NK-92 (cell line): ENCODE measurements around the gene ERCC3.
"Not testable (repeated sequence)": the region's sequence is repeated elsewhere in the genome, so short reads cannot be mapped to it uniquely, and the experiment has no call there.

Experiments
- DNase-seq: peaks from one replicate; lab custom pipeline; 2025; ENCODE audit not compliant: unreplicated experiment; lab: John Stamatoyannopoulos, UW

The ERCC3 gene

DNA sequence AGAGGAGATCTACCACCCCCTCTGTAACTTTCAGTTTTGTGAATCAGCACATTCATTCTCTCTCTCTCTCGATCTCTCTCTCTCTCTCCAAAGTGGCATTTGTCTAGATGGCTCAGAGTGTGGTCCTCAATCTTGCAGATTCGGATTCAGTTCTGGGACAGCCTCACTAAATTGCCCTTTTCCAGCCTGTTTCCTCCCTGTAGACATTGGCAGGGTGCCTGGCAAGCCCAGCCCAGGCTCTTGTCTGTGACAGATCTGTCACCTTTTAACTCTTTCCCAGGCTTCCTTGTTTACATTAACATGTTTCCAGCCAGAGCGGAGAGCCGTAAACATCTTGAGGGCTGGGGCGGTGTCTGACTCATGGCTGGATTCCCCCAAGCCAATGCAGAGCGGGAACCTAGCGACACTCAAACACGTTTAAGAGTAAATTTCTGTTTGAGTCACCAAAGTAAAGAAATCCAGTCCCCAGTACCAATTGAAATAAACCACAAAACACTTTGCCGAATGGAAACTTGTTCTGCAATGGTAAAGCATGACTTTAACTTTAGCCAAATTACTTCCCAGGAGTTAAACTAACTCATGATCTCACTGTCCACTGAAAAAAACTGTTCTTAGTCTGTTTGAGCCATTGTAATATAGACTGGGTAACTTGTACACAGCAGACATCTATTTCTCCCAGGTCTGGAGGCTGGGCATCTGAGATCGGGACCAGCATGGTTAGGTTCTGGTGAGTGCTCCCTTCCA is 67.3 kb downstream of the ERCC3 start:
- no peak for DNase-seq

DNA sequence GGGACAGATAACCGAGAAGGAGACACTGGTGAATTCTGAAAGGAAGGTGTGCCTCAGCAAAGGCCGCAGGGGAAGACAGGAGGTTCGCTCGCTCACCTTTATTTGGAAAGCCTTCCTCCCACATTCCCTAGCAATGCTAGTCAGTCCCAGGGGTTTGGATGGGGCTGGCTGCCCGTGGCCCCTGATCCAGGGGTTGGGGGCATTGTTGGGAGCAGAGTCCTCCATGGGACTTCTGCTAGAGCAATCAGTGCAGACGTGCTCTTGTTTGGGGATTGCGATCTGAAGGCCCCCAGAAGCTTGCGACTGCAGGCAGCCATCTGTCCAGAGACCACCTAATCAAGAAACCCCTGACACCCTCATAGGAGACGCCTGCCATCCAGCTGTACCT is 67.8 kb downstream of the ERCC3 start:
- DNase-seq: no peak

DNA sequence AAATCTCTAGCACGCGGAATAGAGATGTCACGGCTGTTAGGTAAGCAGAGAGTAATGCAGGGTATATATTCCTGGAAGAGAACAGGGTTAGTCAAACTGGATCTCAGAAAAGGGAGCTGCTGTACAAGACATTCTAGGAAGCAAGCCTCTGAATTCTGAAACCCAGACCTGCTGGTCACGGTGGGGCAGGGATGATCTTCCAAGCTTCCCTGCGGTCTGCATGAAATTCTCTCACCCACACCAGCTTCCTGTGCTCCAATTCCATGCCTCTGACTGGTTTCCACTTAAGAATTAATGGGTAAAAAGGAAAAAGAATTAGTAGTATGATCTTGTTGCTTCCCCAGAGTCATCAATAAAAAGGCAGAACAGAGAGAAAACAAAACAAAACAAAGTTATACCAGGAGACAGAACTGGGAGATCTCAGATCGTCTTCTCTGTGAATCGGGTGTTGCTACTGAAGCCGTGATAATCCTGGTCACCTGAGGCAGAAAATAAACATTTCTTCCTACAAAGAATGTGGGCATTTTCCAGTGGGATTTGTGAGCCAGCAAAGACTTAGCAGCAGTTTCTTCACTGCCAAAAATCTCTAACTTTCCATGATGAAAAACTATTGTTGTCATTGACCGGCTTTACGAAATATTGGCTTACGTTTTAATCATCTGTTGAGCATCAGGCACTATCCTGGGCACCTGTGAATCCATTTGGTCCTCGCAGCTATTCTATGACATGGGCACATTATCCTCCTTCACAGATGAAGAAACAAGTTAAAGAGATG is 68.6 kb downstream of the ERCC3 start:
- no peak for DNase-seq

DNA sequence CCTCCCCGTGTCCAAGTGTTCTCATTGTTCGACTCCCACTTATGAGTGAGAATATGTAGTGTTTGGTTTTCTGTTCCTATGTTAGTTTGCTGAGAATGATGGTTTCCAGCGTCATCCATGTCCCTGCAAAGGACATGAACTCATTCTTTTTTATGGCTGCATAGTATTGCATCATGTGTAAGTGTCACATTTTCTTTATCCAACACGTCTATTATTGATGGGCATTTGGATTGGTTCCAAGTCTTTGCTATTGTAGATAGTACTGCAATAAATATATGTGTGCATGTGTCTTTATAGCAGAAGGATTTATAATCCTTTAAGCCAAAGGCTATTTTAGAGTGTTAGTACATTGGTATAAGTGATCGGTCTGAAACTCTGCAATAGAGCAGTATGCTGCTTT is 69.8 kb downstream of the ERCC3 start:
- not testable (repeated sequence) for DNase-seq

DNA sequence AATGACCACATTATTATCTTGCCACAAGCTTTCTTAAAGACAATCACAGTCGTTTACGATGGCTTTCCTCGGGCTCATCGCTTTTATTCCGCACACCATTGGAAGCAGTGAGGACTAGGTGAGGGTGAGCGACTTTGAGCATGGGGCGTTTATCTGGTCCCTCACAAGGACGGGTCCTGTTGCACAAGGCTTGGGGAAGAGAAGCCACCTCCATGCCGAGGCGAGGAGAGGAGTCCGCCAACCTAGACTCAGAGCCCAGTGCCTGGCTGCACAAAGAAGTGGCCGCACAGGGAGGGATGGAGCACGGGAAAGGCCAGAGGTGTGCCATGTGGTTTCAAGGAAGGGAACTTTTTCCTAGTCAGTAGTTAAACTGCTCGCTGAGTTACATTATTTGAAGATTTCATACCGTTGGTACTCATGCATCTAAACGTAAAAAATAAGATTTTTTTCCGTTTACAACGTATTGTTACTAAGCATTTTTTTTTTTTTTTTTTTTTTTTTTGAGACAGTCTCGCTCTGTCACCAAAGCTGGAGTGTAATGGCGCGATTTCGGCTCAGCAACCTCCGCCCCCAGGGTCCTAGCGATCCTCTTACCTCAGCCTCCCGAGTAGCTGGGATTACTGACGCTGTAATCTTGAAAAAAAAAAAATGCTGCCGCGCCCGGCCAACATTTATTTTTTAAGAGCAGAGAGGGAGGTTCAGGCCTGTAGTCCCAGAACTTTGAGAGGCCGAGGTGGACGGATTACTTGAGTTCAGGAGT is 73.0 kb downstream of the ERCC3 start:
- no peak for DNase-seq

DNA sequence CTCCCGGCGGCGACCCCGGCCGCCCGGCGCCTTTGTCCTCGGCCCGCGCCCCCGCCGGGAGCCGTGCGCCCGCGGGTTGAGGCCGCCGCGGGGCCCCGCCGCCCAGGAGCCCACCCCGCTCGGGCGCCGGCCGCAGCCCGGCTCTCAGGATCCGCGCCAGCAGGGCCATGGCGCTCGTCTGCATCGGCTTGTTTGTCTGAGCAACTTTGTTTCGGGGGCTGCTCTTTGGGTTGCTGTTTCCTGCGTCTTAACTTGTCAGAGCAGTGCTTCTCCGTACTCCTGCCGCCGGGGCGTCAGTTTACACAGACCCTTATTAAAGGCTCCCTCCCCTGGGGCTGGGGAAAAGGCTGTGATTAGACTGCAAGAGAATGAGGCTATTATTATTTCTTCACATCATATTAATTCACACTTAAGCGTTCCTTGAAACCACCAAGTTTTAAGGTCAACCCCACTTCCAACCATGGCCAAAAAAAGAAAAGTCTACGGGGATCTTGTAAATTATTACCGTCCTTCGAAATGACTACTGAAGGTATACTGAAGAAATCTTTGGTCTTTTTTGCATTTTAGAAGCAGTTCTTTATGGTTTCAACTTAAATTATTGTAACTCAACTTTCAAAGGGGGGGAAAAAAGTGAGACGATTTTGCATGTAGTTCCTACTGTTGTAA is 73.7 kb downstream of the ERCC3 start, which contains the start of gene CYP27C1:
TSS of gene CYP27C1 (minus strand) at position 198 of the 666 bp plus-strand sequence. CDS start at position 169, 29 bp downstream.
- DNase-seq: no peak

DNA sequence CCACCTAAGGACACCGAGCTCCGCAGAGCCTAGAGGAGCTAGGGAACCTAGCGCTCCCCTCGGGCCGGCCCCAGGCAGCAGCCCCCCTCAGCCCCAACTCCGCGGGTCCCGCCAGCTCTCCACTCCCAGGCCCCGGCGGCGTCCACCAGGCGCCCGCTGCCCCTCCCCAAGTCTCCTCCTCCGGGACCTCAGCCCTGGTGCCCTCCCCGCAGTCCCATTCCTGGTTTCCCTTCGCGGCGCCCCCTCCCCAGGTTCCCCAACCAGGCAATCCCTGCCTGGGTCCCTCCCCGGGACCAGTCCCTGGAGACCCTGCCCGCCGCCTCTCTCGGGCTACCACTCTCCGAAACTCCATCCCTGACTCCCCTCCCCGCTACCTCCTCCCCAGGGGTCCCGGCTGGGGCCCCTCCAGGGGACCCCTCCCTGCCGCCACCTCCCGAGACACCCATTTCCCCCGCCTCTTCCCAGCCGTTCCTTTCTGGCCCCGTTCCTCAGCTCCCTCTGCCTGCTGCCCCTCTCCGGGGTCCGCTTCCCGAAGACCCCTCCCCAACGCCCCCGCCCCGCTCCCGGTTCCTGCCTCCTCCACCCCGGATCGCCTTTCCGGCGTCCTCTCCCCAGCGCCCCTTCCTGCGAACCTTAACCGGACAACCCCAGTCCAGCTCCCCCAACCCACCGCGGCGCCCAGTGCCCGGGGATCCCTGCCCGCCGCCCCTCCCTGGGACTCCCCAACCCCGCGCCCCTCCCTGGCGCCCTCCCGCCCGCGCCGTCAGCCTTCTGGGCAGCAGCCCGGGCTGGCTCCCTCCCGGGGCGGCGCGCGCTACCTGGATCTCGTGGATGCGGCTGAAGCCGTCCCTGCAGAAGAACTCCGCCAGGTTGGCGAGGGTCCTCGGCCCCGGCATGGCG is 74.5 kb downstream of the ERCC3 start:
- no peak for DNase-seq

DNA sequence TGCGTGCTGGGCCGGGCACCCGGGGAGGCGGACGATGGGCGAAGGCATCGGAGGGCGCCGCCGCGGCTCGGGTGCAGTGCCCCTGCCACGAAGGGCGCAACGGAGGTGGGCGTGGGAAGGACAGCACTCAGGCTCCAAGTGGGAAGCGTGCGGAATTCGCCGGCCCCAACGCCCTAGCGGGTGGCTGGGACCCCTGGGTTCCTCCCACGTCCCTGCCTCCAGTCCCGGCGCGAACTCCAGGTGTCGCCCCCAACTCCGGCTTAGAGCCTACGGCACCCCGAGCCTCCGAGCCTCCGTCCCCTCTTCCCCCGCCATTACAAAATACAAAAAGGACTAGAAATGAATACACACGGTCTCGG is 75.2 kb downstream of the ERCC3 start:
- no peak for DNase-seq

DNA sequence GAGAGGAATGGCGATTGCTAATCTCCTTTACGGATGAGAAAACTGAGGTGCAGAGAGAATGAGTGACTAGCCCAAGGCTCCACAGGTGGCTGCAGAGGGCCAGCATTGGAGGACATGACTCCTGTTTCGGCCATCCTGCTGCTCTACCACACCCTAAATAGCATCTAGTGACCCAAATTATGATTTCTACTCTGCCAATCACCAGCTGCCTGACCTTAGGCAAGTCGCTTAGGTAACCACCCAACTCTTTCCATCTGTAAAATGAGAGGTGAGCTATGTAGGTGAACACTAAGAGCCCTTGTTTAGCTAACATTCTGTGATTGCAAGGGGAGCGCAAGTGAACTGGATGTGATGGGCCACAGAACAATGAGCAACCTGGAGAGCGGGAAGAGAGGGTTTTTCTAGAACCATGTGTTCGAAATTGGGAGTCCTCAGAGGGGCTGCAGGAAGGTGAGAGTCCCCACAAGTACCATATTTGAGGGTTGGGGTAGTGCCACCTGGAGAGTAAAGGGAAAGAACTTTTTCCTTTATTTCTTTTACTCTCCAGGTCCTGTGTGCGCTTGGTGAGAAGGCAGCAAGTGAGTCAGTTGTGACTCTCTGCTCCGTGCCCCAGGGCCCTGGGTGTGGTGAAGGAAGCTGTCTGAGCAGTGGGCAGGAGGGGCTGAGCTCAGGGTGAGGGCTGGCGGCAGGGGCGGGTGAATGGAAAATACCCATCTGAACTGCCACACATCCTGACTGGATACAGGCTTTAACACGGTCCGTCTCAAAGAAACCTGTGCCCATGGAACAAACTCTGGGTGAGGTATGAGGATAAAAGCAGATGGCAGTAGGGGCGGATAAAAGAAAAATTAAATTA is 76.2 kb downstream of the ERCC3 start:
- no peak for DNase-seq

DNA sequence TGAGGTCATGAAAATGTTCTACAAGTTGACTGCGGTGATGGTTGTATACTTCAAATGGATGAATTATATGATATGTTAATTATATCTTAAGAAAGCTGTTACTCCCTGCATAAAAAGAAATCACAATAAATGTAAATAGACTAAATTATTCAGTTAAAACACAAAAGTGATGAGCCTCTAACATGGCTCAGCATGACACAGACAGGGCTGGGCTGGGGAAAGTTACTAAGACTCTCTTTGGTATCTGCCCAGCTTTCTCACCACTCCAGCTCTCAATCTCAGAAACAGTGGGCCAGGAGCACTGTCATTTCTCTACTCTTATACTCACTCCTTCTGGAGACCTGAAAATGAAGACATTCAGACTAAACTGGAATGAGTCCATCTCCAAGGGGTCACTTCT is 77.4 kb downstream of the ERCC3 start:
- no peak for DNase-seq

DNA sequence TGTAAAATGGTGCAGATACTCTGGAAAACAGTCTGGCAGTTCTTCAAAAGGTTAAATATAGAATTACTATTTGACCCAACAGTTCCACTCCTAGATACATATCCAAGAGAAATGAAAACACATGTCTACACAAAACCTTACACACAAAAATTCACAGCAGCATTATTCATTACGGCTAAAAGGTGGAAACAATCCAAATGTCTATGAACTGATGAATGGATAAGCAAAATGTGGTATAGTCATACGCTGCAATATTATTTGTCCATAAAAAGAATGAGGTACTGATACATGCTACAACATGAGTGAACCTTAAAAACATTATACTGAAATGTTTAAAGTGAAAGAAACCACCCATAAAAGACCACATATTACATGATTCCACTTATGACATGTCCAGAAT is 77.8 kb downstream of the ERCC3 start:
- DNase-seq: no peak

DNA sequence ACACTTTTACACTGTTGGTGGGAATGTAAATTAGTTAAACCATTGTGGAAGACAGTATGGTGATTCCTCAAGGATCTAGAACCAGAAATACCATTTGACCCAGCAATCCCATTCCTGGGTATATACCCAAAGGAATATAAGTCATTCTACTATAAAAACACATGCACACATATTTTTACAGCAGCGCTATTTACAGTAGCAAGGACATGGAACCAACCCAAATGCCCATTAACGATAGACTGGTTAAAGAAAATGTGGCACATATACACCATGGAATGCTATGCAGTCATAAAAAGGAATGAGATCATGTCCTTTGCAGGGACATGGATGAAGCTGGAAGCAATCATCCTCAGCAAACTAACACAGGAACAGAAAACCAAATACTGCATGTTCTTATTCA is 79.7 kb downstream of the ERCC3 start:
- not testable (repeated sequence) for DNase-seq

DNA sequence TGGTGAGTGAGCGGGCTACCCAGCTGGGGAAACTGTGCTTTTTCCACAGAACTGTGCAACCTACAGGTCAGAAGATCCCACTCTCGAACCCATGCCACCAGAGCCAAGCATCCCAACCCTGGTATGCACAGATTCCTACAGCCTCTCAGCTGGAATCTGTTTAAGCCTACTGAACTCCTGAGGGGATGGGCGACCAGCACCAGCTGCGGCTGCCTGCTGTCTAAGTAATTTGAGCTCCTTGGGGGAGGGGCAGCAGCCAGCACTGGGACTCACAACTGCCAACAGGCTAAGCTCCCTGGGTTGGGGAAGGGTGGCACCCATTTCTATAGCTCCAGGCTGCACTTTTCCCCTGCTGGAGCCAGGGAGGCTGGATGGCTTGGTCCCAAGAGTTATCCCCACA is 85.6 kb downstream of the ERCC3 start:
- no peak for DNase-seq
